ENCODE results near the gene LANCL3. TPM values are rescaled to one million over a fixed set of nuclear protein-coding genes. Genes with fewer than 3 reads are reported as not detected.

The LANCL3 gene
- polyA plus RNA-seq, 1 experiment = 0.01 TPM

DNA sequence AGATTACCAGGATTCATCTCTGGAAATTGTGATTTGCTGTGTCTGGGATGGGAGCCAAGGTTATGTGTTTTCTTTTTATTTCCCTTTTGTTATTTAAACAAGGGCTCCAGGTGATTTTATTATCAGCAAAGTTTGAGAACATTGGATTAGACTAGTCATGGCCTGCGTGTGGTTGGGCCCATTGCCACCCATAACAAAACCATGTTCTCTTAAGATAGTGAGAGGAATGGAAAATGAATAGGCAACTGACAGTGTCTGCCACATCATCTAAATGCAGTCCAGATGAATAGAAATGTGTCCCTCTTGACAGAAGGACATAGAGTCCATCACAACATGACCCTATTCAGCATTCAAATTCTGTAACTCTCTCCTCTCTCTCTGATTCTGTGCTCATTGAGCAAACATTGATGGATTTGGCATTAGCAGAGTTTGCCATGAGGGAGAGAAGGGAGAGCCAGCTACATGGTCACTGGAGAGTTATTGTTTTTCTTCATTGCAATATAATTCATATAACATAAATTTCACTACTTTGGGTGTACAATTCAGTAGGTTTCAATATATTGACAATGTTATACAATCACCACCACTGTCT is 125.8 kb downstream of the LANCL3 start:
- DNase-seq (ENCODE audit: low read depth, low spot score) = no peak
- TF ChIP-seq, protein P1, sequence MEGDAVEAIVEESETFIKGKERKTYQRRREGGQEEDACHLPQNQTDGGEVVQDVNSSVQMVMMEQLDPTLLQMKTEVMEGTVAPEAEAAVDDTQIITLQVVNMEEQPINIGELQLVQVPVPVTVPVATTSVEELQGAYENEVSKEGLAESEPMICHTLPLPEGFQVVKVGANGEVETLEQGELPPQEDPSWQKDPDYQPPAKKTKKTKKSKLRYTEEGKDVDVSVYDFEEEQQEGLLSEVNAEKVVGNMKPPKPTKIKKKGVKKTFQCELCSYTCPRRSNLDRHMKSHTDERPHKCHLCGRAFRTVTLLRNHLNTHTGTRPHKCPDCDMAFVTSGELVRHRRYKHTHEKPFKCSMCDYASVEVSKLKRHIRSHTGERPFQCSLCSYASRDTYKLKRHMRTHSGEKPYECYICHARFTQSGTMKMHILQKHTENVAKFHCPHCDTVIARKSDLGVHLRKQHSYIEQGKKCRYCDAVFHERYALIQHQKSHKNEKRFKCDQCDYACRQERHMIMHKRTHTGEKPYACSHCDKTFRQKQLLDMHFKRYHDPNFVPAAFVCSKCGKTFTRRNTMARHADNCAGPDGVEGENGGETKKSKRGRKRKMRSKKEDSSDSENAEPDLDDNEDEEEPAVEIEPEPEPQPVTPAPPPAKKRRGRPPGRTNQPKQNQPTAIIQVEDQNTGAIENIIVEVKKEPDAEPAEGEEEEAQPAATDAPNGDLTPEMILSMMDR (IDR thresholded peaks at IDR 0.05; ENCODE audit: low read depth, low read length) = no peak
- no peak overlapping the region for H3K4me3 ChIP-seq (ENCODE audit: low read depth, low read length)
- H3K27me3 ChIP-seq (ENCODE audit: control insufficient read depth, insufficient read depth, low read length) = no peaks in the 10 kb centered on the region
- CTCF ChIA-PET = no interaction called here
- H3K27ac ChIP-seq (ENCODE audit: low read depth, low read length) = no peak overlapping the region
- POLR2A ChIA-PET = no interaction called here
- H3K9me3 ChIP-seq (ENCODE audit: control insufficient read depth, insufficient read depth, low read length) = no peaks in the 10 kb centered on the region

DNA sequence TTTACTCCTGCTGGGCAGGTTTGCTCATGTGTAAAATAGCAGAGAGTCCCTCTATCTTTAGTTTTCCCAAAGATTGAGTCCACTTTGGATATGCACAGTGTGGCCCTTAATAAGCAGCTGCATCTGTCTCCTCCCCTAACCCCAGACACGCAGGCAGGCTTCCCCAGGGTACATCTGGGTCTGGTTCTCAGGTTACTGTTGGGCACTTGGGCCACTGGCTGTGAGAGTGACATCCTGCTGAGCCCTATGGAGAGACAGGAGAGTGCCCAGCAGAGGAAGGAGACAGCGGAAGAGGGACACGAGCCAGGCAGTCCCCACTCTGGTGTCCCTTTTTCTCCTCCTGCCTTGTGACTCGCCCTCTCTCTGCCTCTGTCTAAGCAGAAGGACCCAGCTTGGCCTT is 130.1 kb downstream of the LANCL3 start:
- Histone ChIP-seq H3K27me3 (ENCODE audit: control insufficient read depth, insufficient read depth, low read length) (no peaks in the 10 kb centered on the region), H3K4me3 (ENCODE audit: low read depth, low read length) (no peak overlapping the region), H3K9me3 (ENCODE audit: control insufficient read depth, insufficient read depth, low read length) (no peaks in the 10 kb centered on the region), H3K27ac (ENCODE audit: low read depth, low read length) (no peak overlapping the region)
- TF ChIP-seq, protein P1 (IDR thresholded peaks at IDR 0.05; ENCODE audit: low read depth, low read length) = no peak
- POLR2A ChIA-PET = no interaction called here
- CTCF ChIA-PET = no interaction called here
- DNase-seq (ENCODE audit: low read depth, low spot score) = no peak

DNA sequence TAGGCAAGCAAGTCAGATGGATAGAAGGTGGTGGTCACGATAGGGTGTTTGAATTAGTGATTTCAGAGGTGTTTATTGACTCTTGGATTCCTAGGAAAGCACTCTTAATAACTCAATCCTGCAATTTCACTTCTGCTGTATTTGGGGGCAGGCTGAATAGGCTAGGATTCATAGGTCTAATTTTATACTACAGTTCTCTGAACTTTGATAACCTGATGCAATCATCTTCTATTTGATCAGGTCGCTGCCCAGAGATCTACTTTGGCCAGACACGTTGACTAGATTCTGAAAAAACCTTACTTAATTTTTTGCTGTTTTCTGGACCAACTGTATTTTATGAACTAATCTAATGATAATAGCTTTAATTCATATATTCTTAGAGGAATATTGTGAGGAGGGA is 140.5 kb downstream of the LANCL3 start:
- ChIA-PET CTCF (no interaction called here), POLR2A (no interaction called here)
- TF ChIP-seq, protein P1 (IDR thresholded peaks at IDR 0.05; ENCODE audit: low read depth, low read length) = no peak
- Histone ChIP-seq H3K27ac (ENCODE audit: low read depth, low read length) (no peak overlapping the region), H3K9me3 (ENCODE audit: control insufficient read depth, insufficient read depth, low read length) (no peaks in the 10 kb centered on the region), H3K4me3 (ENCODE audit: low read depth, low read length) (no peak overlapping the region), H3K27me3 (ENCODE audit: control insufficient read depth, insufficient read depth, low read length) (no peaks in the 10 kb centered on the region)
- no peak for DNase-seq (ENCODE audit: low read depth, low spot score)

DNA sequence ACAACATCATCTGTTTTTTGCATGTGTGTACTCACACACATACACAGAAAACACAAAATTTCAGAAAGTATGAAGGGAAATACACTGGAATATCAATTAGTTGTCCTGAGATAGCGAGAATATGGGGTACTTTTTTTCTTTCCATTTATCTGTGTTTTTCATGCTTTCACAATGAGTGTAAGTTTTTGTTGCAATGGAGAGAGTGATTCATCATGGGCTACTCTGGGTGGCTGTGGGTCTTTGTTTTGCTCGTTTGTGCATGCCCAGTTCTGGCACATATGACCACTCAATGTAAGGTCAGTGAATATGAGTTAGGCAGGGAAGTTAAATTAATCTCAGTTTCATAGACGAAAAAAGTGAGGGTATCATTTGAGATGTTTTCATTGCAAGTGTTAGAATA is 141.0 kb downstream of the LANCL3 start:
- H3K27me3 ChIP-seq (ENCODE audit: control insufficient read depth, insufficient read depth, low read length) = no peaks in the 10 kb centered on the region
- TF ChIP-seq, protein P1 (IDR thresholded peaks at IDR 0.05; ENCODE audit: low read depth, low read length) = no peak
- ChIA-PET CTCF (no interaction called here), POLR2A (no interaction called here)
- no peak for DNase-seq (ENCODE audit: low read depth, low spot score)
- H3K4me3 ChIP-seq (ENCODE audit: low read depth, low read length) = no peak overlapping the region
- H3K27ac ChIP-seq (ENCODE audit: low read depth, low read length) = no peak overlapping the region
- no peaks in the 10 kb centered on the region for H3K9me3 ChIP-seq (ENCODE audit: control insufficient read depth, insufficient read depth, low read length)

DNA sequence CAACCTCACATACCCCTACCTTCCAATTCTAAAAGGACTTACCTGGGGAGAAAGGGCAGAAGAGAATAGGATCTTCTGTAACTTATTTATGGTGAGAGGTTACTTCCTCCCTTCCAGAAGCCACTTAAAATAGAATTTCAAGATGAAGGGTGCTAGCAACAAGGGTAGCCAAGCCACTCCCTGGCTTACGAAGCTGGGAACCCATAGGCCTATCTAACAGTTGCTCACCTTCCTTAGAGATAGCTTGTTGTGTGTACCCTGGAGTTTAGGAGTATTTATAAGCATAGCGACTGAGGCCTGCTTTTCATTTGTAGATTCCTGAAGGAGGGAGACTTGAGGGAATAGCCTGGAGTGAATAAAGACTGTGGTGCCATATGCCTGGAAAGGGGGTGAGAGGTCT is 143.0 kb downstream of the LANCL3 start:
- H3K27me3 ChIP-seq (ENCODE audit: control insufficient read depth, insufficient read depth, low read length) = no peaks in the 10 kb centered on the region
- TF ChIP-seq, protein P1 (IDR thresholded peaks at IDR 0.05; ENCODE audit: low read depth, low read length) = no peak
- H3K27ac ChIP-seq (ENCODE audit: low read depth, low read length) = no peak overlapping the region
- ChIA-PET CTCF (no interaction called here), POLR2A (no interaction called here)
- H3K4me3 ChIP-seq (ENCODE audit: low read depth, low read length) = no peak overlapping the region
- DNase-seq (ENCODE audit: low read depth, low spot score) = no peak
- H3K9me3 ChIP-seq (ENCODE audit: control insufficient read depth, insufficient read depth, low read length) = no peaks in the 10 kb centered on the region
